HG03575 (cell line): ENCODE results near the gene IKZF1.

ENCODE experiments used
- ATAC-seq: cut with Tn5 transposase; IDR thresholded peaks from one replicate; pipeline ENCODE4 v1.9.1; 2021; ENCODE audit not compliant: unreplicated experiment, insufficient number of reproducible peaks, low FRiP score; ENCODE audit errors: extremely low read depth

The IKZF1 gene

DNA sequence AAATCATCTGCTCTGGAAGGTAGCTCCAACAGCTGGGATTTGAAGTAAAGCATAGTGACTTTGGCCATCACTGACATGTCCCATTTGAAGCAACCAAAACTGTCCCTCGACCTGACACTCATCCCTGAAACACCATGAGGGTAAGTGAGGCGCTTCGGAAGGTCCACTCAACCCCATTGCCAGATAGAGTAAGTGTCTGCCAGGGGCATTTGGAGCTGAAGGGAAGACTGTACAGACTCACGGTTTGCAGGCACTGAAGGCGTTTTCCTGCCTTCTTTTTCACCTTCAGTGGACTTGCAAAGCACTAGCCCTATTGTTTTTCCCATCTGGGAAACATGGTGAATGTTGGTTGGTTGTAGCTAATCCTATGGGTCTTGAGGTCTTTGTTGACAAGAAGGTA, 57.6 kb downstream of the IKZF1 start:
- ATAC-seq = no peak

DNA sequence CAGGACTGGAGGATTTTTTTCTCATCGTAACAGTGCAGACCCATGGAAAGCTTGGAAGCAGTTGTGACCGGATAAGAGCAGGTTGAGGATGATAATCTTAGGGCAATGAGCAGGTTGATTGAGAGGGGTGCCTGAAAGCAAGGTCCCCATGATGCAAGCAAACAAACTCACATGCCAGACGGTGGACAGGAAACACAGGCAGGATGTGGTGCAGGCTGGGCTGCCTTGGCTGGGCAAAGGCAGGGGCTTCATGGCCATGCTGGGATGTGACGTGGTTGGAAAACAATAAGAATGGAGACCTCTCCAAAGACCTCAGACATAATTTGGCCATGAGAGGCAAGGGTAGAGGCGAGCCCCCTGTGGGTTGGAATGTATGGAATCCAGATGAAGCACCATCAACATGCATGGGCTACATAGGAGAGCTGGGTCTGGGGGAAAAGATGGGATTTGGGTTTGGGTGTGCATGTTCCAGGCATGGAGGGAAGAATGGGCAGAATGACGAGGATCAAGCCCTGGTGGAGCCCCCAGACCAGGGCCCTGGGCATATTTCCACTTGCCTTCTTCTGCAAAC, 58.3 kb downstream of the IKZF1 start:
- no peak for ATAC-seq

DNA sequence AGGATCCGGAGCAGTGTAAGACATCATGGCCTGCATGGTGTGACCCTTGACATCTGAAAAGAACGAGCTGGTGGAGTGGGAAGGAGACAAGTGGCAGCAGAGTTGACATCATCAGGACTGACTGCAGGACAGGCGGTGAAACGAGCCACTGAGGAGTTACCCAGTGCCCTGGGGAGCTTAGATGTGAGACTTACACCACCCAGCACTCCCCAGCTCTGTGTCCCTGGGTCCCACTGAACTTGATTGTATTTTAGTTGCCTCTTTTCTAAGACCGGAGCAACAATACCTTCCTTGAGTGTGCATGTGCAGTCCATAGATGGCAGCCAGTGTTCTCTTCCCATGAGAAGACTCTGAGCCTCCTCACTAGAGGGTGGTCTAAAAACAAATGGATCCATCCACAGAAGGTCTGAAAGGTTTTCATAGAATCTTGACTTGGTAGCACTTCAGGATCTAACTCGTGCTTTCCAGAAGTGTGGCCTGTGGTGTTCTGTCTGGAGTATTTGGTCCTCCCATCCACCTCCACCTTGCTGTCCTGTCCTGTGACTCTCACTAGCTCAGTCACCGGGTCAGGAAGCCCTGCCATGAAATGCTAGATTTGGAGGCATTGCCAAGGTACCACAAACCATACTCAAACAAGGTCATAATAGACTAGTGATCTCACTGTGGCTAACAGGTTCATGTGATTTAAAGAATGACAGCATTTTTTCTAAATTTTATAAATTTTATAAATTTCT, 59.0 kb downstream of the IKZF1 start:
- ATAC-seq = no peak

DNA sequence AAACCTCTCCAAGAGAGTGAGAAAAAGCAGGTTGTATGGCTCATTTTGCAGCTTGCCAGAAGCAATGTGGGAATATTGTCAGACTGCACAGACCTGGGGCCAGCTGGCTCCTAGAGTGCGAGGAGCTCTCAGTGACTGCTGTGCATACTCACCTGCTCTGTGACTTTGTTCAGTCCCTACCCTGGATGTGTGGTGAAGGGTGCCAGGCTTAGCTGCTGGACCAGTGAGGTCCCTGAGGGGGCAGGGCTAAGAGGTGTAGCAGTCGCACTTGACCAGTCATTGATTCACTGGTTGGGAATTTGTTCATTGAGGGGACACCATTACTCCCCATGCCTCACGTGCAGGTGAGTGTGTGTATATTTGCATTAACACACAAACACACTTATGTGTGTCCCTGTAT, 60.1 kb downstream of the IKZF1 start:
- ATAC-seq = no peak

DNA sequence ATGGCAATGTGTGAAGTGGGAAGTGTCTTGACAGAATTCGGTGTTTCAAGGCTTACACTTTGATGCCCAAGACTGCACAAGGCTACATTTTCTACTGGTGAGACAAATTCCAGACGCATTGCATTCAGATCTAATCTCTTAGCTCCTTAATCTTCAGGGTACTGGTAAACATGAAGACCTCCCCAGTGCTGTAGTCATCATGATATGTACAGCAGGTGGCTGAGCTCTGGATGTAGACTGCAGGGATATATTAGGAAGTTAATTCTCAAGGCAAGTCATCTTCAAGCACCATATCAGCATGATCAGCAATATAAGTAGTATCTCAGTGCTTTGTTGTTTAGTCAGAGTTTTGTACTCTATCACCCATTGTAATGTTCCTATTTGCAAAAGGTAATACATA, 61.8 kb downstream of the IKZF1 start:
- no peak for ATAC-seq

DNA sequence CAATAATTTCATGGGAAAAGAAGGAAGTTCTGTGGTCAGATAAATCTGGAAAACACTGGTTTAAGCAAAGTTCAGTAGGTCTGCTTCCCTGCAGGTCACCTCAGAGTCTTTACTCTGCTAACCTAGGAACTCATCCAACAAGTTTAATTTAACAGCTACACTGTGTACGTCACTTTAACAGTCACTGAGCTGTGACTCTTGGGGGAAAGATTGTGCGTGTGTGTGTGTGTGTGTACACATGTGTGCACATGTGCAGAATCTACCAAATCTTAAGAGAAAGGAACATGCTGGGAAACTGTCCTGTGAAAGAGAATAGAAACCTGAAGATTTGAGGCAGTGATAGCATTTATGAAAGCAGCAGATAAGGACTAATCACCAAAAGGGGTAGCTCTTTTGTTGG, 62.6 kb downstream of the IKZF1 start:
- ATAC-seq = no peak

DNA sequence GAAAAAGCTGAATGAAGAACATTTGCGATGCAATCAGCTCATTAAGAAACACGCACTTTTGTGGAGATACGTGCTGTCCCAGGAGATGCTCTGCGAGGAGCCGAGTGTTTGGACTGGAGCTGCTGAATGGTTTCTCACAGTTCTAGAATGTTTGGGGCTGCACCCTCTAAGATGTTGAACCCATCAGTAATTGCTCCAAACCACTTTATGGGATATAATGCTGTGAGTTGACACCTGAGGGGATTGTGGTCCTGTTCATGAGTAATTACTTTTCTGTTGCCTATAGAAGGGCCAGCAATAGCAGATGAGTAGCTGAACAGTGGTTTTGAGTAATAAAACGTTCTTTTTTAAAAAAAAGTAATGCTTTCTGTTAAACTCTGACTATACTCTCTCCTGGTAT, 63.1 kb downstream of the IKZF1 start:
- no peak for ATAC-seq

DNA sequence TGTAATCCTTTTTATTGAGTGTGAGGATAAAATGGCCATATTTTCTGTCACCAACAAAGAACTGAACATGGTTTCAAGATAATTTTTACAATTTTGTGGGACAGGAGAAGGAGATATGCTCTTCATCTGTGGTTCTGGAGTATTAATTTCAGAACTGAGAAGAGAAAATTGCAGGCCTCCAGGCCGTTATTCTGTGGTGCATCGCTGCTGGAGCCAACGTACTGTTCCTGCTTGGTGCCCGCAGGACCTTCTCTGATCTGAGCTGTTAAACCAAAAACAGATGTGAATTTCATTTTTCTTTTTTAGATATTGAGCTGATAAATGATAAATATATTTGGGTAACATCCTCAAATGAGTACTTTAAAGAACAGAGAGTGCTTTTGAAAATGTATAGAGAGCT, 63.9 kb downstream of the IKZF1 start:
- ATAC-seq = no peak

DNA sequence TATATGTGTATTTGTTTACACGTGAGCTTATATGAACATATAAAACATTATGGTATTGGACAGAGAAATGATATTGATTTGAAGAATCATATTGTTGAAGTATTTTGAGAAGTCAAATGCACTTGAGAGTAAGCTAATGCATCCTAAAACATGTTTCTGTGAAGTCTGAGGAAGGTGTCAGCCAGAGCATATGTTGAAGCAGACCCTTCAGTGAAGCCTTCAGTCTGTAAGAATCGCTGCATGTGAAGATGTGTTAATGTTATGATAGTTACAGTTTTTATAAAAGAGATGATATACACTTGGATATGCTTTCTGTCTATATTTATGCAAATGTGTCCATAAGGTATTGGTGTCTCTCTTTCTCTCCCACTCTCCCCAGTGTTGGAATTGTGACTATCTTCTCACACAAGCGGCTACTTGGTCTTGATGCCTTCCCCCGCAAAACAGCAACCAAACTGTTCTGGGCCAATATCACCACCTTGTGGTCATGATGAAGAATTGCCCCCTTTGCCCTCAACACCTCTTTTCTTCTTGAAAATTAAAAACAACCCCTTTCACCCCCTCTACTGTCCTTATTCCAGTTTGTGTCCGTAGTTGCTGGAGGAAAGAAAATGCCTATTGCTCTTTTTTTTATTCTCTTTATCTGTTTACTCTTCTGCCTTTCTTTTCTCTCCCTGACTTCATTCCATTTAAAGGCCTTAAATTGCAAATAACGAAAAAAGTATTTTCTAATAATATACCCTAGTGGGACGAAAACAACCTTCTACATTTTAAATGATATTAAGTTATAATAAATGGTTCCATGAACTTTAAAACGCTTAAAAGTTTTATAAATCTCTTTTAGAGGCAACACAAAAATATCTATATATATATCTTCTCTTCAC, 64.9 kb downstream of the IKZF1 start:
- no peak for ATAC-seq

DNA sequence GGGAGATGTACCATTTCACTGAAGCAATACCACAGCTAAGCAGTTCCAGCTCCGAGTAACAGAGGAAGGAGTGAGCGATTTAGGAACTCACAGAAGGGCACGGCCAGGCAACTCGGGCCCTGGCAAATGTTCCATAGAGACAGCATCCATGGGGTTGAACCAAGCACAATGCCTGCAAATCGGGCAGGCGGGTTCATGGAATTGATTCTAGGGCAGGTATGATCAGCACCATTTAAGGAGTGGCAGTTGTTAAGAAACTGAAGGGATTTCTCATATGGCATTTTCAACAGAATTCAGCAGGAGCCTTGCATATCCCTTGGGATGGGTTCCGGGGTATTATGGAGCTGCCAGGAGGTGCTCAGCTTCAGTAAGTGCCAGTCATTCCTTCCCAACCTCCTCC, 66.4 kb downstream of the IKZF1 start:
- no peak for ATAC-seq

DNA sequence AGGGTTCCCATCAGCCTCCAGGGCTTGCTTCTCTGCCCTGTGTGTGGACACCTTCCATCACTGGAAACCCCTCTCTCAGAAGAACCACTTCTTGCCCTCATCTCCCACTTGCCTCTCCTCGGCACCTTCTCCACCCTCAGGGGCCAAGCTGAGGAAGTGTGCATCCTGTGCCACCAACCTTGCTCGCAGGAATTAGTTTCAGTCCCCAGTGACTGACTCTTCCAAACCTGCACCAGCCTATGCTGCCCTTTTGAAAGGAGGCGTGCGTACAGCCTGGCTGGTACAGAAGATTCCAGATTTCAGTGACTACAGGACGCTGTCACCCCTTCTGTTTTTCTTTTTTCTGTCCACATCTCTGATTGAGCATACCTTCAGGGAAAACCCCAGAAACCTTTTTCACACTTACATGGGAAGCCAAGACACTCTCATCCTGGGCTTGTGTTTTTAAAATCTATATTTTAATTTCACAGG, 67.1 kb downstream of the IKZF1 start:
- ATAC-seq = no peak

DNA sequence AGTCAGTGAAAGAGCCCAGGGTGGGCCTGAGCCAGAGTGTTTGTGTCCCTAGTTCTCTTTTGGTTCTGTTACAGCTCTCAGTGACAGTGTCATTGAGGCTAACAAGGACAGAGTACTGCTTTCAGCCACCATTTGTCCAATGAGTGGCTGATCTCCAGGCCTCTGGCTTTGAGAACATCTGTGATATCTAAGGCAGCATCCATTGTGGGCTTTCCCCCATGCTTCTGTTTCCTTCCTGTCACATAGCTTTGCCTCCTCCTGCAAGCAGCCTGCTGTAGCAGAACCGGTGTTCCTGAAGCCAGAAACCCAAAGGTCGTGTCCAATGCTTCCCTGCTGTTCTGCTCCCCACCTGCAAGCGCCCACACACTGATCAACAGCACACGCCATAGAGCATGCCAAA, 68.4 kb downstream of the IKZF1 start:
- no peak for ATAC-seq

DNA sequence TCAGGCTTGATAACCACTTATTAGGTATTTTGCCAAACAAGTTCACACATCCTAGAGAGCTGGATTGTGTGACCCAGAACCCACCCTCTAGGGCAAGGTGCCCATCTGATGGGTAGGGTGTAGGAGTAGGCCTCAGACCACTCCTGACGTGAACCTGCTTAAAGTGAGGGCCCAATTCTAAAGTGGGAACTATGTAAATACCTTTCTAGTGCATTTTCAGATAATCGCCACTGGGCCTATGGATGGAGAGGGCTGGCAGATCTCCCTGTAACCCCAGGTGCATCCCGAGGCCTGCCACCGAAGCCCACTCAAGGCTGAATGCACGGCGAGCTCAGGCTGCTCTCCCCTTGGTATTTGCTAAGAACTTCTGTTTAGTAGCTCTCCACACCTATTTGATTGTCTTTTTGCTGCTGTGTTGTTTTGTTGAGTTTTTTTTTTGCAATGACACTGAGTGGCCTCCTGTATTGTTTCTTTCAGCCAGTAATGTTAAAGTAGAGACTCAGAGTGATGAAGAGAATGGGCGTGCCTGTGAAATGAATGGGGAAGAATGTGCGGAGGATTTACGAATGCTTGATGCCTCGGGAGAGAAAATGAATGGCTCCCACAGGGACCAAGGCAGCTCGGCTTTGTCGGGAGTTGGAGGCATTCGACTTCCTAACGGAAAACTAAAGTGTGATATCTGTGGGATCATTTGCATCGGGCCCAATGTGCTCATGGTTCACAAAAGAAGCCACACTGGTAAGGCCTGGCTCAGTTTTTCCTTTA, 71.7 kb downstream of the IKZF1 start:
- ATAC-seq = no peak

DNA sequence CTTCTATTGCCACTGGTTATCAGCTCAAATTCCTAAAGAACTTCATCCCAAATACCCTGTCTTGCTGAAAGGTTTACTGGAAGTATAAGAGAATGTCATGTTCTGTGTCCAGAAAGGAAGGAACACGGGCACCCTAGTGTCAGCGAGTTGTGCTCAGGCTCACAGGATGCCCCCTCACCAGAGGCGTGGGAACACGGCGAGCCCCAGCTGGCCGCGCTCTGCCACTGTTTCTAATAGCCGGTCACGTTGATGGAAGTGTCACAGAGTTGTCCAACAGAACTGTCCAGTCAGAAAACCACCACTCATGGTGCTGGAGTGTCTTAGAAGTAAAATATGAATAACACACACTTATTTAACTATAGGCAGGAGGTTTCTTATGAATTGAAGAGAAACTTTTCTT, 72.8 kb downstream of the IKZF1 start:
- no peak for ATAC-seq

DNA sequence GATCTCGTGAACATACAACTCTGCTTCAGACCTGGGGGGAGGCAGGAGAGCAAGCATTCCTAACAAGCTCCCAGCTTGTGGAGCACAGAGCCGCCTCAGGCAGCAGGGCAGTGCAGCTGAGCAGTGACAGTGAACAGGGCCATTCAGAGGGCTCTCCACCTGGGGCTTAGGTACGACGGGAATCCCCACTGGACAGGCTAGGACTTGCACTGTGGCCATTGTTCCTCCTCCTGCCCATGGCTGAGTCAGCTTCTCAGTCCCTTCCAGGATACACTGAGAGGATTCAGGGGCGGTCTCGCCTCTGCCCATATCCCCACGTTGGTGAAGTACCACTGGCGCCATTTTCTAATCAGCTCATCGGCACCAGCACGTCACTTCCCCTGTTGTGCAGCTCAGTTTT, 74.6 kb downstream of the IKZF1 start:
- no peak for ATAC-seq

DNA sequence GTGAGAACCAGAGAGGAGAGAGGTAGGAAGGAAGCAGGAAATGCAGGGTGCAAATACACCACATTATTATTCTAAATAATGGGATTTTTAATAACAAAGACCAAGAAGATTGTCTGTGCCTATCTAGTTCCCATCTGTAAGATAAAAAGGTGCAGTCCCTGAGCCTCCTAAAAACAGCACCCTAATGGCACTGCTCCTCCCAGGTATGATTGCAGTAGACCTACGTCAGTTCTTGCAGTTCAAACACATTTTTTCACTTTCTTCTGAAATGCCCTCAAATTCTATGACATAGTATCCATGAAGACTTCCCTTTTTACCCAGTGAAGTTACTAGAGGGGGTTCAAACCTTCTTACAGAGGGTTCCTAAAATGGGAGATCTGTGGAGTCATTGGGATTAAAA, 75.0 kb downstream of the IKZF1 start:
- no peak for ATAC-seq

DNA sequence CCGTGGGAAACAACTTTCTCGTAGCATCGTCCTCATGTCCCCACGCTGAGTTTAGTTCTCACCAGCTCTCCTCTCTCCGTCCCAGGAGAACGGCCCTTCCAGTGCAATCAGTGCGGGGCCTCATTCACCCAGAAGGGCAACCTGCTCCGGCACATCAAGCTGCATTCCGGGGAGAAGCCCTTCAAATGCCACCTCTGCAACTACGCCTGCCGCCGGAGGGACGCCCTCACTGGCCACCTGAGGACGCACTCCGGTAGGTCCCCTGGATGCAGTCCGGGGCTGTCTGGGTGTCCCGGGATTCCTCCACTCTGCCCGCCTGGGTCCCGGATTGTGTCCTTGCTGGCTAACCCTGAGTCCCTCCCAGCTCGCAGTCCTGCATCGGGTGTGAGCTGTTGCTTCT, 77.9 kb downstream of the IKZF1 start:
- no peak for ATAC-seq

DNA sequence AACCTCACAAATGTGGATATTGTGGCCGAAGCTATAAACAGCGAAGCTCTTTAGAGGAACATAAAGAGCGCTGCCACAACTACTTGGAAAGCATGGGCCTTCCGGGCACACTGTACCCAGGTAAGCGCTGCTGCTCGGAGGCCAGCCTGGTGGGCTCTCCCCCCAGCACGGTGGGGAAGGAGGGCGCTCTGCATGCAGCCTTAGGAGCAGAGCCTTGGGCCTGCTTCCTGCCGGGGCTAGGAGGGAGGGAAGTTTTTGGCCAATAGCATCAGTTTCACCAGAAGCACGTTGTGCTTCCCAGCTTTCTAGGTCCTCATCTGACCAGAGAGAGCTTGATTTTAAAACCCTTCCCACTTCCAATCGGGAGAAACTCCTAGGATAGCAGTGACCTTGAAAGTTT, 82.8 kb downstream of the IKZF1 start:
- no peak for ATAC-seq

DNA sequence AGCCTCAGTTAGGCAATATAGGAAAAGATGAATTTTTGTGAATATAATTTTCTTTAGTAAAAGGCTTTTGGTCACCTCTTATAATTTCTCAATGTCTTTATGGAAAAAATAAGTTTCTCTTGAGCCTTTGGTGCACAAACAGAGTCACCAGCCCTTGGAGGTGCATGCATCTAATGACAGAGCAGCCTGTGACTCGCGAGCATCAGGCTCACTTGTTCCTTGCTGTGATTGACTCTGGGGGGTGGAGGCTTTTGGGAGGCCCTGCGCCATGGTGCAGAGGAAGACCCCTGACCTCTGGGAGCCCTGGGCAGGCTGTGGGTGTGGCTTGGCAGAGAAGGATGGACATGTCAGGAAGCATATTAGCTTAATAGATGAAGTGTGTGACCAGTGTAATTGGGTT, 85.4 kb downstream of the IKZF1 start:
- no peak for ATAC-seq
